Measurements from ENCODE around the gene SLC7A11.

The SLC7A11 gene

DNA sequence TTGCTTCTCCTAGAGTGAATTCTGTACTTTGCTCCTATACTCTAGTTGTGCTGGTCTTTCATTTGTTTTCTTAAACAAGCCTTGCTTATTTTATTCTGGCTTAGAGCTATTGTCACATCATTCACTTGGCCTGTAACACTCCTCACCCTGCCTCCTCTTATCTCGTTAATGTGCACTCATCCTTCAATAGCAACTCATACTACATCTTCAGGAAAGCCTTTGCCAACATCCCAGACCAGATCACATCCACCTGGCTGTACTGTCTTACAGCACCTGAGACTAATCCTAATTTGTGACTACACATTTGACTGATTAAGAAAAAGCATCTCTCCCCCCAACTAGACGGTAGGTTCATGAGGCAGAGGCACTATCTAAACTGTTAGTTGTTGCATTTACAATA is 80.8 kb downstream of the SLC7A11 start:
- DNase-seq, result no peak

DNA sequence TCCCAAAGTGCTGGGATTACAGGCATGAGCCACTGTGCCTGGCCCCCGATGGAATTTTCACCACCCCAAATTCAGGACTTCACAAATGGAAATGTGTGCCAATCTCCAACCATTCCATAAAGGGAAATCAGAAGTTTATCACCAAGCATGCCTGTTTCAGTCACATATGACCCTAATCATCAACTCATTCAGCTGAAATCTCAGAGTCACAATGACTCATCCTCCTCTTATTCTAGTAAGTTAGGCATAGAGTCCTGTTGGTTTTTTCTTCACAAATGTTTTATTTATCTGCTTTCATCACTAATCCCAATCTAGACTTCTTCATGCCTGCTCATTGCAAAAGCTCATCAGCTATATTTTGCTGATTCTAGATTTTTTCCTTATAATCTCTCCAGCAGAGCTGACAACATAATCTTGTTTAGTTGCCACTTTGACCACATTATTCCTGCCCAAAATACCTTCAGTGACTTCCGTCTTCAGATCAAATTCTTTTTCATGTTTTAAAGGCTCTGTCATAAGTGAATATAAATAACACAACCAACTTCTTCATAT is 83.3 kb downstream of the SLC7A11 start:
- no peak for DNase-seq

GRCh38 chr4:138140879-138141278 is 101.3 kb downstream of the SLC7A11 start:
- DNase-seq, result no peak

- DNase-seq, result no peak
Observed at GRCh38 chr4:138138774-138139173, 103.4 kb downstream of the SLC7A11 start.

DNA sequence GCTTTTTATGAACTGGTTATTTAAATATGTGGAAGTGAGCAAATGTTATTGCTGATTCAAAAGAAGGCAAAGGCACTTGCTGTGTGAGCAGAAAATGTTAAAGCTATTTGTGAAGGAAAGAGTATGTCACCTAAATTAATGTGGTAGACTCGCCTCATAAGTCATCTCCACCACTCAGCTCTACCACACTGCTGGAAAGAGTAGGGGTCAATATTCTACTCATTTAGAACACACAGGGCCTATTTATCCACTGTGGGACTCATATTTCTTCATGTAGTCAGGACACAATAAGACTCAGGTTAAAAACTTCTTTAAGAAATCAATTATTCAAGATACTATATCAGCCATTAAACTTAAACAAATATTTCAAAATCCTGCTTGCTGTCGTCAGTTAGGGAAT is 106.5 kb downstream of the SLC7A11 start:
- DNase-seq, result no peak

DNA sequence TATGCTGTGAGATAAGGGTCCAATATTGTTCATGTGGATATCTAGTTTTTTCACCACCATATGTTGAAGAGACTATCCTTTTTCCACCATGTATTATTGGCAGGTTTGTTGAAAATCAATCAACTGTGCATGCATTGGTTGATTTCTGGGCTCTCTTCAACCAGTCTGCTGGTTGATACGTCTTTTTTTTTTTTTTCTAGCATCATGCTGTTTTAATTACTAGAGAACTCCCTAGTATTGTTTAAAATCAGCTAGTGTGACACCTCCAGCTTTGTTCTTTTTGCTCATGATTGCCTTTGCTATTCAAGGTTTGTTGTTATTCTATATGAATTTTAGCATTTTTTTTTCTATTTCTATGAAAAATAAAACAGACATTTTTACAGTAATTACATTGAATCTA is 123.9 kb downstream of the SLC7A11 start:
- DNase-seq, result no peak

DNA sequence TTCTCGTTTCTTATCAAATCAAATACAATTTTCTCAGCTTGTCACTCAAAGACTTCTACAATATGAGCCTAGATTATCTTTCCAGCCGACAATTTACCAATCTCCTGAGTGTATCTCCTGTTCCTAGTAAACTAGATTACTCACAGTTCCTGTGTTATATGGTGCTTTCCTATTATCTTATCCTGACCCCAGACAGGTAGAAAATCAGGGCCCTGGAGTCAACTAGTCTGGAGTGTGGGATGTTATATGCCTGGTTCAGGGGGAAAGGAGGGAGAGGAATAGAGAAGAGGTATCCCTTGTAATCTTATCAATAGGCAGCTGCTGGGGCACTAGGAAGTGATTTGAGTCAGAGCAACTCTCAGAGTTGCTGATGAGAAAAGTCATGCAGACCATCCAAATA is 127.1 kb downstream of the SLC7A11 start:
- no peak for DNase-seq

GRCh38 chr4:138114434-138114833 is 127.7 kb downstream of the SLC7A11 start:
- no peak for DNase-seq

All from GF-D8 (cell line).